Keratinocyte (primary cell): ENCODE measurements around the gene MALAT1. TPM values are rescaled to one million over a fixed set of nuclear protein-coding genes. Genes with fewer than 3 reads are reported as not detected.

Source experiments
- DNase-seq: peaks from one replicate; pipeline ENCODE4 v3.0.0-alpha.2; 2011; ENCODE audit warnings: low read depth, missing footprints, low spot score
- FAIRE-seq: peaks from 2 replicates; lab custom pipeline; 2011; peaks lifted over from hg19 to GRCh38; lab: Jason Lieb, UNC
- H2AFZ ChIP-seq: 2 replicates; pipeline ENCODE4 v1.6.0; 2012; ENCODE audit warnings: low read length, control low read depth, inconsistent platforms; ENCODE audit not compliant: control insufficient read depth
- H3K27ac ChIP-seq: 2 replicates; pipeline ENCODE4 v1.5.1; 2011; ENCODE audit warnings: low read length; ENCODE audit not compliant: control insufficient read depth, insufficient read depth
- H3K27me3 ChIP-seq: 3 replicates; pipeline ENCODE4 v1.6.0; 2011; ENCODE audit warnings: low read length; ENCODE audit not compliant: control insufficient read depth, insufficient read depth; ENCODE audit errors: extremely low read depth
- H3K36me3 ChIP-seq, 2 experiments: 2 replicates in 1 of 2; 3 replicates in 1 of 2; pipeline ENCODE4 v1.5.1; 2011; ENCODE audit warnings: low read length in 2 of 2, mild to moderate bottlenecking in 1 of 2; ENCODE audit not compliant: control insufficient read depth in 2 of 2, insufficient read depth in 2 of 2; ENCODE audit errors: extremely low read depth in 1 of 2
- H3K4me1 ChIP-seq: 3 replicates; pipeline ENCODE4 v1.5.1; 2011; ENCODE audit warnings: low read length; ENCODE audit not compliant: control insufficient read depth, insufficient read depth; ENCODE audit errors: extremely low read depth
- H3K4me2 ChIP-seq: 3 replicates; pipeline ENCODE4 v1.6.0; 2011; ENCODE audit warnings: low read depth, low read length; ENCODE audit not compliant: control insufficient read depth, insufficient read depth; ENCODE audit errors: extremely low read depth
- H3K4me3 ChIP-seq, 3 experiments: fragments of 200-600 bp in 1 of 3; sonication (generic) in 1 of 3; 2 replicates in 2 of 3; 3 replicates in 1 of 3; pipeline ENCODE4 v1.5.1; 2011 to 2016; ENCODE audit warnings: low read length in 3 of 3, mild to moderate bottlenecking in 3 of 3, control low read depth in 2 of 3, inconsistent platforms in 1 of 3, low read depth in 1 of 3, mixed read lengths in 1 of 3, mixed run types in 1 of 3, moderate library complexity in 1 of 3; ENCODE audit not compliant: control insufficient read depth in 2 of 3, insufficient read depth in 2 of 3; ENCODE audit errors: extremely low read depth in 1 of 3
- H3K79me2 ChIP-seq: 2 replicates; pipeline ENCODE4 v1.6.0; 2012; ENCODE audit warnings: low read length; ENCODE audit not compliant: control insufficient read depth, insufficient read depth
- H3K9ac ChIP-seq: 3 replicates; pipeline ENCODE4 v1.6.0; 2011; ENCODE audit warnings: low read length; ENCODE audit not compliant: control insufficient read depth, insufficient read depth; ENCODE audit errors: extremely low read depth
- H3K9me1 ChIP-seq: 3 replicates; pipeline ENCODE4 v1.6.0; 2011; ENCODE audit warnings: low read length; ENCODE audit not compliant: control insufficient read depth, insufficient read depth; ENCODE audit errors: extremely low read depth
- H3K9me3 ChIP-seq: 2 replicates; pipeline ENCODE4 v1.5.1; 2012; ENCODE audit warnings: low read depth, low read length; ENCODE audit not compliant: control insufficient read depth
- H4K20me1 ChIP-seq: 3 replicates; pipeline ENCODE4 v1.6.0; 2011; ENCODE audit warnings: low read length; ENCODE audit not compliant: control insufficient read depth, insufficient read depth; ENCODE audit errors: extremely low read depth
- EZH2 ChIP-seq: IDR thresholded peaks from one replicate; pipeline ENCODE4 v1.6.1; 2012; ENCODE audit warnings: inconsistent platforms, mild to moderate bottlenecking, low read length, moderate library complexity
- dilution Hi-C: fragments of 300-500 bp; cut with MboI; formaldehyde crosslinking; loops from one replicate; pipeline ENCODE4 v1.7.0; 2020; ENCODE audit warnings: low sequenced_read_pairs; ENCODE audit not compliant: extremely low pct_ligation_motif_present
- polyA plus RNA-seq, 5 experiments: library from polyadenylated mRNA; depleted of rRNA in 3 of 5; stranded (reverse) in 3 of 5; stranded (forward) in 1 of 5; unstranded in 1 of 5; fragments of >200 nt; gene quantifications; 1 replicate in 1 of 5; 2 replicates in 3 of 5; 3 replicates in 1 of 5; pipeline versions ENCODE4 v1.2.1 to v1.2.3, GENCODE V29; 2011 to 2012; ENCODE audit warnings: missing spikeins in 2 of 5, low read depth in 1 of 5, low replicate concordance in 1 of 5
- TF ChIP-seq, protein P1 (sequence below), 3 experiments: IDR thresholded peaks in 1 of 3; conservative IDR thresholded peaks in 1 of 3; optimal IDR thresholded peaks in 1 of 3; 2 replicates in 2 of 3; 3 replicates in 1 of 3; pipeline versions ENCODE3 to v1.5.1; 2011; ENCODE audit warnings: low read length in 3 of 3, mild to moderate bottlenecking in 3 of 3, moderate library complexity in 2 of 3, control low read depth in 1 of 3, inconsistent platforms in 1 of 3; ENCODE audit not compliant: insufficient read depth in 2 of 3; ENCODE audit errors: extremely low read depth in 1 of 3

MALAT1 gene
- polyA plus RNA-seq, 1 donor (not counting 4 experiments of a cell fraction or from before 2014, with no cell fraction given): 1,768 TPM

- Histone ChIP-seq H3K9me1 (no peaks in the 10 kb centered on the region), H3K79me2 (no peaks in the 10 kb centered on the region), H3K27ac (no peak overlapping the region), H2AFZ (no peak overlapping the region), H3K27me3 (no peaks in the 10 kb centered on the region), H3K9me3 (no peaks in the 10 kb centered on the region), H3K4me3 (no peak overlapping the region), H3K9ac (no peak overlapping the region), H3K4me1 (peaks cover 14% of the 10 kb centered on the region), H3K4me2 (no peak overlapping the region), H4K20me1 (peaks cover 3% of the 10 kb centered on the region), H3K36me3 (peaks cover 6 to 14% of the 10 kb centered on the region in 2 experiments)
- FAIRE-seq (no peak), DNase-seq (no peak)
- dilution Hi-C loops: no loop called here
- no peak for TF ChIP-seq EZH2
- TF ChIP-seq, protein P1, sequence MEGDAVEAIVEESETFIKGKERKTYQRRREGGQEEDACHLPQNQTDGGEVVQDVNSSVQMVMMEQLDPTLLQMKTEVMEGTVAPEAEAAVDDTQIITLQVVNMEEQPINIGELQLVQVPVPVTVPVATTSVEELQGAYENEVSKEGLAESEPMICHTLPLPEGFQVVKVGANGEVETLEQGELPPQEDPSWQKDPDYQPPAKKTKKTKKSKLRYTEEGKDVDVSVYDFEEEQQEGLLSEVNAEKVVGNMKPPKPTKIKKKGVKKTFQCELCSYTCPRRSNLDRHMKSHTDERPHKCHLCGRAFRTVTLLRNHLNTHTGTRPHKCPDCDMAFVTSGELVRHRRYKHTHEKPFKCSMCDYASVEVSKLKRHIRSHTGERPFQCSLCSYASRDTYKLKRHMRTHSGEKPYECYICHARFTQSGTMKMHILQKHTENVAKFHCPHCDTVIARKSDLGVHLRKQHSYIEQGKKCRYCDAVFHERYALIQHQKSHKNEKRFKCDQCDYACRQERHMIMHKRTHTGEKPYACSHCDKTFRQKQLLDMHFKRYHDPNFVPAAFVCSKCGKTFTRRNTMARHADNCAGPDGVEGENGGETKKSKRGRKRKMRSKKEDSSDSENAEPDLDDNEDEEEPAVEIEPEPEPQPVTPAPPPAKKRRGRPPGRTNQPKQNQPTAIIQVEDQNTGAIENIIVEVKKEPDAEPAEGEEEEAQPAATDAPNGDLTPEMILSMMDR (optimal IDR thresholded peaks at IDR 0.05 in 1 of 3, IDR thresholded peaks at IDR 0.05 in 1 of 3, conservative IDR thresholded peaks at IDR 0.05 in 1 of 3; ENCODE audit: extremely low read depth in 1 of 3, insufficient read depth in 2 of 3, low read length in 3 of 3): no peak
These were observed 38.9 kb downstream of the MALAT1 start for GRCh38 chr11:65537620-65538231.

GRCh38 chr11:65538232-65538914 is 39.5 kb downstream of the MALAT1 start:
- Histone ChIP-seq H3K4me1 (peaks cover 14% of the 10 kb centered on the region), H3K4me3 (no peak overlapping the region), H4K20me1 (peaks cover 3% of the 10 kb centered on the region), H3K9ac (no peak overlapping the region), H3K27me3 (no peaks in the 10 kb centered on the region), H2AFZ (no peak overlapping the region), H3K9me3 (no peaks in the 10 kb centered on the region), H3K9me1 (no peaks in the 10 kb centered on the region), H3K27ac (no peak overlapping the region), H3K4me2 (no peak overlapping the region), H3K36me3 (peaks cover 6 to 12% of the 10 kb centered on the region in 2 experiments), H3K79me2 (no peaks in the 10 kb centered on the region)
- no peak for FAIRE-seq
- no peak for DNase-seq
- no peak for TF ChIP-seq EZH2
- TF ChIP-seq, protein P1 (optimal IDR thresholded peaks at IDR 0.05 in 1 of 3, IDR thresholded peaks at IDR 0.05 in 1 of 3, conservative IDR thresholded peaks at IDR 0.05 in 1 of 3; ENCODE audit: extremely low read depth in 1 of 3, insufficient read depth in 2 of 3, low read length in 3 of 3): no peak
- dilution Hi-C loops: no loop called here
